NCI-H146 (cell line): Measurements from ENCODE around the gene UROC1.

Experiments
- DNase-seq: peaks from one replicate; lab custom pipeline; 2025; lab: John Stamatoyannopoulos, UW

The UROC1 gene

GRCh38 chr3:126517291-126517951 is at the start of gene UROC1:
UROC1 (minus strand) TSS chr3:126517773; CDS start chr3:126517719, 54 bp downstream.
- peak; percentile 62 for DNase-seq

DNA sequence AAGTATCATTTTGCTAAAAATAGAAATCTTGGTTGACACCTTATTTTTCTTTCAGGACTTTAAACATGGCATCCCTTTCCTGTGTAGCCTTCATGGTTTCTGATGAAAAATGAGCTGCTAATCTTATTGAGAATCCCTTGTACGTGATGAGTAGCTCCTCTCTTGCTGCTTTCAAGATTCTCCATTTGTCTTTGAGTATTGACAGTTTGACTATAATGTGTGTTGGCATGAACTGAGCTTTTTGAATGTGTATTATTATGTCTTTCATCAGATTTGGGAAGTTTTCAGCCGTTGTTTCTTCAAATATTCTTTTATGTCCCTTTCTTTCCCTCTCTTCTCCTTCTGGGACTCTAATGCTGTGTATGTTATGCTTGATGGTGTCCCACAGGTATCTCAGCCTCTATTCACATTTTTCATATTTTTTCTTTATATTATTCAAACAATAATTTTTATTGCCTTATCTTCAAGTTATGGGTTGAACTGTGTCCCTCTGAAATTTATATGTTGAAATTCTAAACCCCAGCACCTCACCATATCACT is 45.2 kb upstream of the UROC1 start:
- DNase-seq: no peak

DNA sequence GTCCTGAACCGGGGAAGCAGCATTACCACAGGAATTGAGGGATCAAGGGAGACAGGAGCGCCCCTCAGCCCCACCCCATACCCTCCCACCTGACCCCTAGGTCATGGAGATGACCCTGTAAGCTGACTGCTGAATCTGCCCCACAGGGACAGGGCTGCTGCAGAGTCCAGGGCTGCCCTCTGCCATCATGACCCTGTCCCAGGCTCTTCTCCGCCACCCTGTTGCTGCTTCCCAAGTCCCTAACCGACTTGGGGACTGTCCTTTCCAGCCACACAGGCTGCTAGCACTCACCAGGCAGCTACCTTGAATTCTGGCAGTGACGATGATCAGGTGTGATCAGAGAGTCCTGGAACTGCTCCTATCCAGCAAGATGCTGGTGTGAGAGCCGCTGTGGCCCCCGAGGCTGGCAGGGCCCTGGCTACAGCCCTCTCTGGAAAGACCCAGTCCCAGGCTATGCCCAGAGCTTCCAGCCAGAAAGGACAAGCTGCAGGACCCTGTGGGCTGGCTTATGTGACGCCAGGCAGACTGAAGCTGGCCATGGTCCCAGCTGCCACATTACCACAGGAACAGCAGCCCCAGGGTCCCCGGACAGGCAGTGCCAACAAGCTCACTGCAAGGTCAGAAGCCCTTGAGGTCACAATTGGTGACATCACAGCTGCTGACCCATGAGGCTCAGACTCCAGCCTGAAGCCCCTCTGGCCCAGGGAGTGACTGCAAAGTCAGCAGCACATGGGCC is 40.9 kb upstream of the UROC1 start, which contains the start of gene C3orf22:
C3orf22 (minus strand) TSS at position 597 of the 736 bp plus-strand sequence. CDS start 5,542 bp downstream, outside the sequence.
- DNase-seq: no peak

GRCh38 chr3:126557761-126558160 is 40.2 kb upstream of the UROC1 start:
- DNase-seq: no peak

DNA sequence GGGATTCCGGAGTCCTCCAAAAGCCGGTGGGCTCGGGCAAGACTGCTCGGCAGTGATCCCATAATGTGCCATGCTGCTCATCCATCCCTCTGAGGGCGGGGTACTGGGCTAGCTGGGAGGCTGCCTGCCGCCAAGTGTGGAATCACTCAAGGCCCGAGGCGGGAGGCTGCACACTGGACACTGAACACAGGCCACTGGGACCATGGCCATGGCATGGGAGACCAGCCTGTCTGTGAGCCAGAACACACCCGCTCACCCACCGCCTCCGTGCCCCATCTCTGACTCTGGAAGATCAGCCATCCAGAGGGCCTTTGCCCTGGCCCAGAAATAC is 39.8 kb upstream of the UROC1 start:
- DNase-seq: no peak

- DNase-seq: no peak
Measured at GRCh38 chr3:126556637-126557414, 39.3 kb upstream of the UROC1 start.

GRCh38 chr3:126555795-126556636 is 38.4 kb upstream of the UROC1 start:
- no peak for DNase-seq

DNA sequence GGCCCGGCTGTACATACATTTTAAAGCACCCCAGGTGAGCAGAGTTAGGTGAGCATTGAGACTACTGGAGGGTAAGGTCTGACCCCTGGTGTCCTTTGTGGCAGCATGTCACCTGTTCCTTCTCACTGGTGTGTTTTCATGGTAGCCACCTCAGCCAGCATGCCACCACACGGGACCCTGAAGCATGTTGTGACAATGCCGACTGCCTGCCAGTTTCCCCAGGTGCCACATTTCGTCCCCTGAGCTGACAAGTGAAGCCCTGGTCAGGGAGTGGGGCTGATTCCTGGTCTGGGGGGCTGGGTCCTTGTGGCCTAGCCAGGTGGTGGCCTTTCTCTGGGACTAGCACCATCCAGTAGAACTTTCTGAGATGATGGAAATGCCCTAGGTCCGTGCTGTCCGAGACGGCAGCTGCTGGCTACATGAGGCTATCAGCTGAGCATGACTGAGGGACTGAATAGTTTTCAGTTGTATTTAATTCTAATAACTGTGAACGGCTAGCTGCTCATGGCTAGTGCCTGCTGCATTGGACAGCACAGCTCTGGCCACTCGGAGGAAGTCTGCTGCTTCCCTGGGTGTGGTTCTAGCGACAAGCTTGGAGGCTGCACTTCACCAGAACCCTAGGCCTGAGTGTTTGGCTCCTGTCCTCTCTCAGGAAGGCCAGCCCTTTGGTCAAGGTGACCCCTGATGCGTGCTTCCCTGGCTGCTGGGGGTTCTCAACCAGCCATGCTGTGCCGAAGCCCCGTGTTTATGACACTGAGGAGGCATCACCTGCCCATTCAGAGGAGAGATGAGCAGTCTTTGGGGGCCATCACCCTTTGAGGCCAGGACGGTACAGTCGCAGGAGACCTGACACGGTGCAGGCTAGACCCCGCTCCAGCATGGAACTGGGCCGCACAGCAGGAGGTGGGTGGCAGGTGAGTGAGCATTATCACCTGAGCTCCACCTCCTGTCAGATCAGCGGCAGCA is 37.3 kb upstream of the UROC1 start:
- DNase-seq: no peak

DNA sequence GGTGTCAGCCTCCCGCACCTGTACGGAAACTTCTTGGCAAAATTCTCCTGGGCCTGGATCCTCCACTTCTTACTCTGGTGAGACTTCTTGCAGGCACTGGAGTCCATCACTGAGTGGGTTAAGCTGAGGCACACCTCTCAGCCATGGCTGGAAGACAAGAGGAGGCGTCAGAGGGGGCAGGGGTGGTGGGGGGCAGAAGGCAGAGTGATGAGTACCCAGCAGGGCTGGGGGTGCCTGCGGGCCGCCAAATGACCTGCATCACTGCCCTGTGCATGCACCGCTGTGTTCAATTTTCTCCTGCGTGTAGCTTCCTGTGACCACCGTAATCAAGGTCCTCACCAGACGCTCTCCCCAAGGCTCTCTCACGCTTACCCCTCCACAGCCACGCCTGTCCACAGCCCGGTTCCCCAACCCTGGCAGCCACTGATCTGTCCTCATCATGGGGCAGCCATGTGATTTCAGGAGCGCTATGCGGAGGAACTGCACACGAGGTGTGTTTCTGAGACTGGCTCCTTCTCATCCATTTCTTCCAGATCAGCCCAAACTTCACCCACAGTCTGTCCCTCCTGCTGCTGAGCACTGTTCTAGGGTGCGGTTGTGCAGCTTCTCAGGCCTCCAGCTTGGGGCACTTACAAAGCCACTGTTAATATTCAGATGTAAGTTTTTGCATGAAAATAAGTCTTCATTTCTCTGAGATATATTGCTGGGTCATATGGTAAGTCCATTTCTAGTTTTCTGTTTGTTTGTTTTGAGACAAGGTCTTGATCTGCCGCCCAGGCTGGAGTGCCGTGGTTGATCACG is 35.9 kb upstream of the UROC1 start:
- DNase-seq: no peak

- DNase-seq: no peak
Measured at GRCh38 chr3:126552688-126553283, 35.2 kb upstream of the UROC1 start.

- DNase-seq: no peak
Measured at GRCh38 chr3:126551839-126552687, 34.5 kb upstream of the UROC1 start.

DNA sequence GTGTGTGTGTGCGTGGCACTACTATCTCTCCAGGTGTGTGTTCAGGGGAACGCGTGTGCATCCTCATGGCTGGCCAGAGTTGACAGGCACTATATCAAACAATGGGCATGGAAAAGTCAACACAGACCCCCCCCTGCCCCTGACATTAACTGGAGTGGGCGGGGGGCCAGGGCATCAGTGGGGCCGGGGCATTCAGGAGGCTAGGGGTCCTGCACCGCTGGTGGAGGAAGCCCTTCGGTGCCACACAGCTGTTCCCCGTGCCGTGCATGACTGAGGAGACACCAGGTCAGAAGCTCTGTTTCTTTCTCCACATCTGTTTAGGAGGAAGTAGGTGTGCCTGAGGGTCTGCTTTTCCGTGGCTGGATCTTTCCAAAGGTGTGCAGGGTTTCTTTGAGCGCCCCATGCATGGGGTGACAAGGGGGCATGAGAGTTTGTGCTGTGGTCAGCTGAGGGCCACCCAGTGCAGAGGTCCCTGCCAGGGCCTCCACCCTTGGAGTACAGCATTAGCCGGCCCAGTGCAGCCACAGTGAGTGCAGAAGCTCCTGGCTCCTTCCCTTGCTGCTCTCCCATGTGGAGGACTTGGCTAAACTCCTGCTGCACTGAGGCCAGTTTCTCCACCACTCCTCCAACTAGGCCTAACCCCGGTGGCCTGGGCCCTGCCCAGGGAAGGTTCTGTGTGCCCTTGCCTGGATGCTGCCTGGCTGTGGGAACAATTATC is 33.7 kb upstream of the UROC1 start:
- peak; percentile 48 for DNase-seq

- DNase-seq: peak; percentile 49
Measured at GRCh38 chr3:126550488-126551051, 33.0 kb upstream of the UROC1 start.

DNA sequence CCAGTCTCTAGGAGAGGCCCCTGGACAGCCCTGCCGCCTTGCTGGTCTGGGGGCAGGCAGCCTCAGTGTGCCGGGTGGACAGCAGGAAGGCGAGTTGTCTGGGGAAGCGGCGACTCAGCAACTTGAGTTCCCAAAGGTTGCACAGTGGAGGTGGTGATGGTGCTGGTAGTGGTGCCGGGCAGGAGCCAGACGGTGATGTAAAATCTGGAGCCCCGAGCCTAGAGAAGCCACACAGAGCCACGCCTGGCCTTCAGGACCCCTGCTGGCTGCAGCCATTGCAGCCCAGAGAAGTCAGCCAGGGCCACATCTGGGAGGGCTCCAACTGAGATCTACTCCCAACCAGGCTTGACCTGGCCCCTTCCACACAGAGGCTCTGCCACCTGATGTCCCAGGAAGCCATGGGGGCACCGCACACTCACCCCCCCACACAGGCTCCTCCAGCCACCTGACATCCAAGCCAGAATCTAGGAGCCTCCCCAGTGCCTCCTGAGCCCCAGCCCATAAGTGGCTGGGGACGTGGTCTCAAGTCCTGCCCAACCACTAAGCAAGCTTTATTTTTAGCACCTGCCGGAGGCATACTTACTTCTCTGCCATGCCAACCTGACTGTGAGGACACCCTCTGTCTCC is 32.4 kb upstream of the UROC1 start:
- DNase-seq: no peak

GRCh38 chr3:126548556-126549466 is 31.2 kb upstream of the UROC1 start:
- DNase-seq: peak; percentile 27

GRCh38 chr3:126547721-126548120 is 30.1 kb upstream of the UROC1 start:
- DNase-seq: no peak
